ENCODE results near the gene MYL3.

- TF ChIP-seq CTCF (conservative IDR thresholded peaks at IDR 0.05) (no peak), ZFX (IDR thresholded peaks at IDR 0.05) (no peak)
Observed at GRCh38 chr3:46904303-46905212, 41.3 kb upstream of the MYL3 start.
